ENCODE results near the gene MIER3. TPM values are rescaled to one million over a fixed set of nuclear protein-coding genes. Genes with fewer than 3 reads are reported as not detected.

Gene MIER3
- total and polyA plus RNA-seq, 9 of the 15 experiments (the other 6 are each of a cell fraction or from before 2014, with no cell fraction given): 4.1 to 29.3 (median 13.0) TPM

DNA sequence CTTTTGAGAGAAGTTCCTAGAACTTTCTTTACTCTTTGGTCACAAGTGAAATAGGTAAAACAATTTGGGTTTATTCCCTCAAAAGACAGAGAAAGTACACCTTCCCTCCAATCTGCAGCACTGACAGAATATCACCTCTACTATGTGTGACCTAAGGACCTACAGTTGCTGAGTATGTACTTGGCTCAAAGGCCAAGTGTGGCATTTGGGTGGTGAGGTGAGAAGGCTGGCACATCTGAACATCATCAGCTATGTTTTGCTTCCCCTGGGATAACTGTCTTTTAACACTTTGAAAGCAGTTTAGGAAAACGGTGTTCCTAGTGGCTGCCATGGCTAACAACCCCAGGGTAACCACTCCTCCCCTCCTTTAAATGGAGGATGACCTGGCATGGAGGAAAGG, 17.6 kb downstream of the MIER3 start:
- in situ Hi-C loops (cut with MboI): no loop called here
- 82% methylated on average over 1 of the region's 1 CpG for WGBS (ENCODE audit: insufficient coverage, low coverage, missing lambda C conversion rate)
- H4K20me1 ChIP-seq (replicated peaks; ENCODE audit: control insufficient read depth, insufficient read depth, low read length): no peaks in the 10 kb centered on the region
- no peaks in the 10 kb centered on the region for H3K27me3 ChIP-seq (ENCODE audit: control insufficient read depth in 2 of 2, insufficient read depth in 2 of 2, low read length in 2 of 2)
- no peak for TF ChIP-seq CC2D1A (IDR thresholded peaks at IDR 0.05)
- TF ChIP-seq, protein P1, sequence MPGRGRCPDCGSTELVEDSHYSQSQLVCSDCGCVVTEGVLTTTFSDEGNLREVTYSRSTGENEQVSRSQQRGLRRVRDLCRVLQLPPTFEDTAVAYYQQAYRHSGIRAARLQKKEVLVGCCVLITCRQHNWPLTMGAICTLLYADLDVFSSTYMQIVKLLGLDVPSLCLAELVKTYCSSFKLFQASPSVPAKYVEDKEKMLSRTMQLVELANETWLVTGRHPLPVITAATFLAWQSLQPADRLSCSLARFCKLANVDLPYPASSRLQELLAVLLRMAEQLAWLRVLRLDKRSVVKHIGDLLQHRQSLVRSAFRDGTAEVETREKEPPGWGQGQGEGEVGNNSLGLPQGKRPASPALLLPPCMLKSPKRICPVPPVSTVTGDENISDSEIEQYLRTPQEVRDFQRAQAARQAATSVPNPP (IDR thresholded peaks at IDR 0.05; ENCODE audit: borderline replicate concordance, insufficient read depth, insufficient read length): no peak
- TF ChIP-seq, protein P2, sequence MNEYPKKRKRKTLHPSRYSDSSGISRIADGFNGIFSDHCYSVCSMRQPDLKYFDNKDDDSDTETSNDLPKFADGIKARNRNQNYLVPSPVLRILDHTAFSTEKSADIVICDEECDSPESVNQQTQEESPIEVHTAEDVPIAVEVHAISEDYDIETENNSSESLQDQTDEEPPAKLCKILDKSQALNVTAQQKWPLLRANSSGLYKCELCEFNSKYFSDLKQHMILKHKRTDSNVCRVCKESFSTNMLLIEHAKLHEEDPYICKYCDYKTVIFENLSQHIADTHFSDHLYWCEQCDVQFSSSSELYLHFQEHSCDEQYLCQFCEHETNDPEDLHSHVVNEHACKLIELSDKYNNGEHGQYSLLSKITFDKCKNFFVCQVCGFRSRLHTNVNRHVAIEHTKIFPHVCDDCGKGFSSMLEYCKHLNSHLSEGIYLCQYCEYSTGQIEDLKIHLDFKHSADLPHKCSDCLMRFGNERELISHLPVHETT (CRISPR knock-in tag; conservative IDR thresholded peaks at IDR 0.05 in 1 of 2, IDR thresholded peaks at IDR 0.05 in 1 of 2): no peak
- TF ChIP-seq ZNF77 (CRISPR knock-in tag; IDR thresholded peaks at IDR 0.05): no peak
- no peak for TF ChIP-seq RNF2 (IDR thresholded peaks at IDR 0.05)
- TF ChIP-seq MTA3 (IDR thresholded peaks at IDR 0.05; ENCODE audit: borderline replicate concordance): no peak
- TF ChIP-seq HLTF (IDR thresholded peaks at IDR 0.05): no peak
- TF ChIP-seq ADNP (tag; IDR thresholded peaks at IDR 0.05): no peak
- TF ChIP-seq ELF2 (CRISPR knock-in tag; IDR thresholded peaks at IDR 0.05): no peak
- TF ChIP-seq ZNF253 (CRISPR knock-in tag; conservative IDR thresholded peaks at IDR 0.05): no peak
- TF ChIP-seq, protein P3, sequence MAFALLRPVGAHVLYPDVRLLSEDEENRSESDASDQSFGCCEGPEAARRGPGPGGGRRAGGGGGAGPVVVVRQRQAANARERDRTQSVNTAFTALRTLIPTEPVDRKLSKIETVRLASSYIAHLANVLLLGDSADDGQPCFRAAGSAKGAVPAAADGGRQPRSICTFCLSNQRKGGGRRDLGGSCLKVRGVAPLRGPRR (CRISPR knock-in tag; IDR thresholded peaks at IDR 0.05): no peak
- TF ChIP-seq EP400 (IDR thresholded peaks at IDR 0.05): no peak
- no peak for TF ChIP-seq PURB (CRISPR knock-in tag; IDR thresholded peaks at IDR 0.05; ENCODE audit: low read depth)
- no peak for TF ChIP-seq TBP (optimal IDR thresholded peaks at IDR 0.05; ENCODE audit: low read depth, low read length)
- H3K27ac ChIP-seq (ENCODE audit: extremely low read depth, low read depth, low read length): no peak overlapping the region
- H3K4me3 ChIP-seq: no peak overlapping the region
- ChIA-PET POLR2A (no interaction called here), CTCF (ENCODE audit: low intra/inter-chr PET ratio) (no interaction called here)
- intact Hi-C loops (cut with micrococcal nuclease): no loop called here
- no peak overlapping the region for H2AFZ ChIP-seq (ENCODE audit: low read depth, low read length)
- no peaks in the 10 kb centered on the region for H3K79me2 ChIP-seq (ENCODE audit: control insufficient read depth, insufficient read depth, low read length)
- H3K36me3 ChIP-seq (ENCODE audit: control insufficient read depth, insufficient read depth, low read length): peaks cover 79% of the 10 kb centered on the region; the same call in 2 of the 3 replicates
- BruUV-seq (replicated peaks): no TSS peak
- no peak overlapping the region for H3K9ac ChIP-seq (ENCODE audit: insufficient read depth in 1 of 2, low read depth in 2 of 2, low read length in 2 of 2)
- no peak for DNase-seq (ENCODE audit: extremely low read depth in 1 of 4, low spot score in 3 of 4)
- H3K9me1 ChIP-seq (ENCODE audit: control insufficient read depth, insufficient read depth, low read length): no peaks in the 10 kb centered on the region
- no peak for FAIRE-seq
- H3K4me2 ChIP-seq (ENCODE audit: insufficient read depth, low read length): no peak overlapping the region
- no peaks in the 10 kb centered on the region for H3K4me1 ChIP-seq (replicated peaks in 1 of 2; ENCODE audit: control insufficient read depth in 2 of 2, insufficient read depth in 2 of 2, low read length in 2 of 2)
- no peak for ATAC-seq
- H3K9me3 ChIP-seq (replicated peaks; ENCODE audit: control insufficient read depth, insufficient read depth, low read depth, low read length): no peaks in the 10 kb centered on the region
